CD4-positive, alpha-beta T cell treated with Interleukin-15 for 4 hours (primary cell): Measurements from ENCODE around the gene OR13A1.
"Not testable (repeated sequence)": the region's sequence is repeated elsewhere in the genome, so short reads cannot be mapped to it uniquely, and the experiment has no call there.

Experiments
- DNase-seq: peaks from one replicate; pipeline ENCODE4 v3.0.0-alpha.2; 2020; ENCODE audit warnings: low spot score

OR13A1 gene

DNA sequence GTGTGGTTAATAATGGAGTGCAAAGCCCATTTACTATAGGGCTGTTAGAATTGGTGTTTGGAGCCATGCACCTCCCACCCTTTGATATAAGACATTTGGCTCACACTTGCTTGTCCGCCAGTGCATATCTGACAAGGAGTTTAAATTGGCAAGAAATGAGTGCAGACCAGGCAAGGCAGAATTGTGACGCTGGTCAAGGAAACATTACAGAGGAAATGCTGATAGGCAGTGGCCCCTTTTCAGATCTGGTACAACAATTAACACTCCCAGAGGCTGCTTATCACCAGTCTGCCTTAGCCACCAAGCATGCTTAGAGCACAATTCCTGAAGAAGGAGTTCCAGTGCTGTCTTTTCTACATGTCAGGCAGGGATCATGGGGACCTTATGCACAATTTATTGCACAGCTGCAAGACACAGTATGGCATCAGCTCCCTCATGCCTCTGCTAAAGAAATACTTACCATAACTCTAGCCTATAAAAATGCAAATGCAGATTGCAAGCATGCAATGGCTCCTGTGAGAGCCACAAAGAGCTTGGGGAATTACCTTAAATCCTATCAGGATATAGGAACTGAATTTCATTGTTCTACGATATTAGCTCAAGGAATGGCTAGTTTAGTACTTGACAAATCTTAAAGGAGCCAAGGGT is 35.2 kb downstream of the OR13A1 start:
- DNase-seq, result no peak

DNA sequence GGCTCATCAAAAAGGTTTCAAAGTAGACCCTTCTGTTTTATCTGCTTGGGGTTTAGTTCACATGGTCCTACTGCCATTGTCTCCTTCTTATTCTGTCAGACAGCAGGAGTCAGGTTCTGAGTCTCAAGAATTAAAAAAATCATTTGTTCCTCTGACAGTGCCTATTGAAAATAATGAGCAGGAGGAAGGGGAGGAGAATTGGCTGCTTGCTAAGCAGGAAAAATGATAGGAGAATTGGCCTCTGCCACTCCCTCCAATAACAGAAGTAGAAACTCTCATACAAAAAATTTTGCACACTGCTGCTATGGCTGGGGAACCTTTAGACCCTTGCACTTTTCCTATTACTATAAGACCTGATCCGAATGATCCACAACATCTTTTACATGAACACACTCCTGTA is 35.7 kb downstream of the OR13A1 start:
- DNase-seq, result no peak

DNA sequence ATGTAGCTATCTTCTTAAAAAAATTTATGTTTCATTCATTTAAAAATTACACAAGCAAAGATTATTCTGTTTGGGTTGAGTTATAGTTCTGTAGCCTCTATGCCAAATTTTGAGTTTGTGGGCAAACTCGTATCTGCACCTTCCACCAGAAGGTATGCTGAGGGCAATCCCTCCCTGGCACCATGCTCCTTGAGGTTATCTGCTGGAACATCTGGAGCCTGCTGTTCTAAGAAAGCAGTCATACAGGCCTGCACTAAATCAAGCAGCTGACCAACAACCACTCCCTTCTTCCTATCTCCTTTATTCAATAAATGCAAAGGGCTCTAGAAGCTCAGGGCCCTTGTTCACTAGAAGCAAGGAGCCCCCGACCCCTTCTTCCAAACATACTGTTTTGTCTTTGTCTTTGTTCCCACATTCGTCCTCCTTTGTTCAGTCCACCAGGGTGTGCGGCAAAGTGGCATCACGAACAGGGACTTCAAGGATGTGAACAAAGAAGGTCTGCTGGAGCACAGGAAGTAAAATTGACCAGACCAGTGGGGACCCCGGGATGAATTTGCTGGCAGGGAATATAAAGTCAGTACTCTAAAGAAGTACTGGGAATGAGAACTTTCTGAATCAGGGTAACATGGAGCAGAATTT is 36.4 kb downstream of the OR13A1 start:
- no peak for DNase-seq

DNA sequence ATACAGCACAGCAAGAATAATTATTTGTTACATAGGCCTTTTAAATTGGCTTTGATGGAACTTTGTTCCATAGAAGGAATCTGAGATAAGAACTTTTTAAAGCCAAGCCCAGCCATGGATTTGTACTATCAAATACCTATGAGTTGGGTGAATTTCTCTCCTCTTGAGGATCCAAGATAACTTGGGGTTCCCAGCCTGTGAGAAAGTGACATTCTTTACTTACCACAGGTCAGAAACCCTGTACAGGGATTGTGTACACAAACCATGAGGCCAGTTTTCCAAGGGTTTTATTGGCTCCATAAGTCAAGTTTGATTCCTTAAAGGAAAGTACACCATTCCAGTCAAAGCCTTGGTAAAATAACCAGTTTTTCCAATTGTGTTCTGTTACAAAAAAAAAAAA is 39.3 kb downstream of the OR13A1 start:
- DNase-seq, result not testable (repeated sequence)

DNA sequence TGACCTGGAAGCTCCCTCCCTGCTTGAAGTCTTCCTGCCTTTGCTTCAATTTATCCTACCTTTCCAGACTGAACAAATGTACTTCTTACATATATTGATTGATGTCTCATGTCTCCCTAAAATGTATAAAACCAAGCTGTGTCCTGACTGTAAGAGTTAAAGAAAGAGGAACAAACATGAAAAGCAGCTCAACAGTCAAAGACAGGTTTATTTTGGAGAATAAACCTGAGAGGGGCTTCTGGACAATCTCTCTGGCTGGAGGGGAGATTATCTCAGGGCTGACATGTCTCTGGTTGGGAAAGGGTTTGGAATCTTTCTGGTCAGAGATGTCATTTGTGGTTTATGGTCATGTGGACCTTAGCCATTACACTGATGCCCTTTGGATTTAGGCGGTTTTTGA is 41.0 kb downstream of the OR13A1 start:
- no peak for DNase-seq

DNA sequence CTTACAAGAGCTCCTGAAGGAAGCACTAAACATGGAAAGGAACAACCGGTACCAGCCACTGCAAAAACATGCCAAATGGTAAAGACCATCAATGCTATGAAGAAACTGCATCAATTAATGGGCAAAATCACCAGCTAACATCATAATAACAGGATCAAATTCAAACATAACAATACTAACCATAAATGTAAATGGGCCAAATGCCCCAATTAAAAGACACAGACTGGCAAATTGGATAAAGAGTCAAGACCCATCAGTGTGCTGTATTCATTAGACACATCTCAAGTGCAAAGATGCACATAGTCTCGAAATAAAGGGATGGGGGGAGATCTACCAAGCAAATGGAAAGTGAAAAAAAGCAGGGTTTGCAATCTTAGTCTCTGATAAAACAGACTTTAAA is 47.6 kb downstream of the OR13A1 start:
- DNase-seq, result not testable (repeated sequence)

DNA sequence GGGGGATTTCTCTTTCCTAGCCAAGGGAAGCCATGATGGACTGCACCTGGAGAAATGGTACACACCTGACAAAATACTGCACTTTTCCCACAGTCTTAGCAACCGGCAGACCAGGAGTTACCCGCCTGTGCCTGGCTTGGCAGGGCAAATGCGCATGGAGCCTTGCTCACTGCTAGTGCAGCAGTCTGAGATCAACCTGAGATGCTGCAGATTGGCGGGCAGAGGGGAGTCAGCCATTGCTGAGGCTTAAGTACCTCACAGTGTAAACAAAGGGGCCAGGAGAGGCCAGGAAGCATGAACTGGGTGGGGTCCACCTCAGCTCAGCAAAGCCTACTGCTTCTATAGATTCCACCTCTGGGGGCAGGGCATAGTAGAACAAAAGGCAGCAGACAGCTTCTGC is 49.4 kb downstream of the OR13A1 start:
- DNase-seq, result no peak

DNA sequence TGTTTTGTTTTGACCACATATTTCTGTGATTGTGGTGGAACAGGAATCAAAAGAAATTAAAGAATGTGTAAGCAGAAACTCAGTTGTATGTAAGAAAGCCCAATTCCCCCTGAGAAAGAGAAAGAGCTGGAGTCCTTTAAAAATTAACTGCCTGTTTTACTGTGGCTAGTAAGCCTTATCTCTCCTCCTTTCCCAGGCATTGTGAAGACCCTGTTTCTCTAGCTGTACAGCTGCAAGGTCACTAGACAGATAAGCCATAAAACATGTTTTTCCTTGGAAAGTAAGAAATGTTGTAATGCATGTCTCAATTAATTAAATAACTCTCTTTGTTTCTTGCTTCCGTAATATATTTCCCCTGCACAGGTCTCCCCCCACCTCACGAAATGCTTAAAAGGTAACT is 53.5 kb downstream of the OR13A1 start:
- DNase-seq, result no peak

DNA sequence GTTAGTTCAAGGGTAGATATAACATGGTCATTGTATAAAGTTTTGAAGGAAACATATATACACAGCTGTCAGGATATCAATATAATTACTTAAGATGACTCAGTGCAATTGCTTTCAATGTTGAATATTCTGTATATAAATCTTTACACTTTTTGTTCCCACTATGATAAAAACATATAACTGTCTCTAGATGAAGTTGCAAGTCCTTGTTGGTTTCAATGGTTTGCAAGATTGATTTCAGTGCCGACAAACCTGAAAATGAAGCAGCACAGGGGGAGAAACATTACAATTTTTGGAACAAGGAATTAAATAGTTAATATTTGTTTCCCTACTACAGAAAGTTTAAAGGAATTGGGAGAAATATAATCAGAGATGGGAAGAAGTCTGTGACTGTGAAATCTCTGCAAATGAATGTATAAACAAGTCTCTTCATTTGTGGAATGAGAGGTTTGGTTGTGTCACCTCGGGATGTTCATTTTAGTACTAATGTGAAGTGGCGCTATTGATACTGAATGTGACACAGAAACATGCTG is 54.1 kb downstream of the OR13A1 start:
- no peak for DNase-seq

DNA sequence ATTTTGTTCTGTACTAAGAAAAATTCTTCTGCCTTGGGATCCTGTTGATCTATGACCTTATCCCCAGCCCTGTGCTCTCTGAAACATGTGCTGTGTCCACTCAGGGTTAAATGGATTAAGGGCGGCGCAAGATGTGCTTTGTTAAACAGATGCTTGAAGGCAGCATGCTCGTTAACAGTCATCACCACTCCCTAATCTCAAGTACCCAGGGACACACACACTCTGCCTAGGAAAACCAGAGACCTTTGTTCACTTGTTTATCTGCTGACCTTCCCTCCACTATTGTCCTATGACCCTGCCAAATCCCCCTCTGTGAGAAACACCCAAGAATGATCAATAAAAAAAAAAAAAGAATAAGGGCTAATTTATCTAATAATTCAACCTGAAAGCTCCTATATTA is 54.8 kb downstream of the OR13A1 start:
- not testable (repeated sequence) for DNase-seq

DNA sequence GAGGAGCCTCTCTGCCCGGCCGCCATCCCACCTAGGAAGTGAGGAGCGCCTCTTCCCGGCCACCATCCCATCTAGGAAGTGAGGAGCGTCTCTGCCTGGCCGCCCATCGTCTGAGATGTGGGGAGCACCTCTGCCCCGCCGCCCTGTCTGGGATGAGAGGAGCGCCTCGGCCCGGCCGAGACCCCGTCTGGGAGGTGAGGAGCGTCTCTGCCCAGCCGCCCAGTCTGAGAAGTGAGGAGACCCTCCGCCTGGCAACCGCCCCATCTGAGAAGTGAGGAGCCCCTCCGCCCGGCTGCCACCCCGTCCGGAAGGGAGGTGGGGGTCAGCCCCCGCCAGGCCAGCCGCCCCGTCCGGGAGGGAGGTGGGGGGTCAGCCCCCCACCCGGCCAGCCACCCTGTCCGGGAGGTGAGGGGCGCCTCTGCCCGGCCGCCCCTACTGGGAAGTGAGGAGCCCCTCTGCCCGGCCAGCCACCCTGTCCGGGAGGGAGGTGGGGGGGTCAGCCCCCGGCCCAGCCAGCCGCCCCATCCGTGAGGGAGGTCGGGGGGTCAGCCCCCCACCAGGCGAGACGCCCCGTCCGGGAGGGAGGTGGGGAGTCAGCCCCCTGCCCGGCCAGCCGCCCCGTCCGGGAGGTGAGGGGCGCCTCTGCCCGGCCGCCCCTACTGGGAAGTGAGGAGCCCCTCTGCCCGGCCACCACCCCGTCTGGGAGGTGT is 55.5 kb downstream of the OR13A1 start:
- not testable (repeated sequence) for DNase-seq

DNA sequence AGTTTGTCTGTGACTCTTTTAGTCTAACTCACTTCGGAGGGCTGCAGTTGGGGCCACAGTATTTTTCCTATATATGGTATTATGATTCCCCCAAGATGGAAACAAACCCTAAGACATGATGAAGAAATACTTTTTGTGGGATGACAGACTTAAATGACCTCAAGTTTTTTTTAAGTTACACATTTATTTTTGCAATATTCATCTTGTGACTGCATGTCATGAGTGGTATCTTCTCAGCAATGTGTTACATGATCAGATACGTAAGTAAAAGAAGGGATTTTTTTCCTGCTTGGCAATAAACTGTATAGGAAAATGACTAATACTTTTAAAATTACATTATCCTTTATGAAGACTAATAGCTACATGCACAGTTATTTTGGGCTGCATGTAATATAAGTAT is 57.8 kb downstream of the OR13A1 start:
- DNase-seq, result no peak

DNA sequence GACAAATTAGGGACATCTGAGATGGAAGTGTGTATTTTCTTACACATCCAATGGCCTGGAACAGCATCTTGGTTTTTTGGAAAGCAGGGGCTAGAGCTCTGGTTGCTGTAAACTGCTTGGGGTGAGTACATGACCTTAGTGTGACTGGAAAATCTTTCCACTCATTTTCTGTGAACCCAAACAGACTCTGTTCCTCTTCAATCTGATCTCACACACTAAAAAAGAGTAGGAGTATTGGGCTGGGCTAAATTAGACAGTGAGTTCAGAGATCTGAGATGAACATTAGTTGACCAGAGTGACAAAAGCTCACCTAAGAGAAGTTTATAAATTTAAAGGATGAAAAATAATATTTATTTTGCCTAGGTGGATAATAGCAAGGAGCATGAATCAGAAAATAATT is 59.2 kb downstream of the OR13A1 start:
- DNase-seq, result no peak

DNA sequence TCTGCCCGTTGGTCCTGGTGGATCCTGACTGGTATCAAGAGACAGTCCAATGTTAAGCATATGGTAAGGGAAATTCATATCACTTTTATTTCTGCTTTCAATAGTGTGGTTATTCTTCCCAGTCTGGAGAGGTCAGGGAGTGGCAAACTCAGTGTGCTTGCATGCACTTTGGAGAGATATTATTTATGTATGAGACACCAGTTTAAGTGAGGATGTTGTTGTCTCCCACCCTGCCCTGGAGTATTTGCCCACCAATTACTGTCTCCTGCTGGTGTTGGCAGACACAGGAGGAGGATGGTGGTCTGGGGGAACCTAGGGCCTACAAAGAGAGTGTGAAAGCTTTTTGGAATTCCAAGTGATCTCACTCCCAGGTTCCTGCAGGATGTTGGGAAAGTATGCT is 59.7 kb downstream of the OR13A1 start:
- no peak for DNase-seq

DNA sequence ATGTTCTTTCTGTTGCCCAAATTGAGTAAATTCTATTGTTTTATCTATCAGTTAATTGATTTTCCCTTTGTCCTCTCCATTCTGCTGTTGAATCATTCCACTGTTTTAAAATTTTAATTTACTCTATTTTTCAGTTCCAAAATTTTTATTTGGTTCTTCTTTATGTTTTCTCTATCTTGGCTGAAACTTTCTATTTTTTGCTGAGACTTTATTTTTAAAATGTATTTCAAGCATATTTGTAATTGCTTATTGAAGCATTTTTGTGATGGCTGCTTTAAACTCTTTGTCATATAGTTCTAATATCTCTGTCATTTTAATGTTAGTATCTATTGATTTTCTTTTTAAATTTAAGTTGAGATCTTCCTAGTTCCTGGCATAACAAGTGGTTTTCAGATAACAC is 60.5 kb downstream of the OR13A1 start:
- DNase-seq, result no peak

DNA sequence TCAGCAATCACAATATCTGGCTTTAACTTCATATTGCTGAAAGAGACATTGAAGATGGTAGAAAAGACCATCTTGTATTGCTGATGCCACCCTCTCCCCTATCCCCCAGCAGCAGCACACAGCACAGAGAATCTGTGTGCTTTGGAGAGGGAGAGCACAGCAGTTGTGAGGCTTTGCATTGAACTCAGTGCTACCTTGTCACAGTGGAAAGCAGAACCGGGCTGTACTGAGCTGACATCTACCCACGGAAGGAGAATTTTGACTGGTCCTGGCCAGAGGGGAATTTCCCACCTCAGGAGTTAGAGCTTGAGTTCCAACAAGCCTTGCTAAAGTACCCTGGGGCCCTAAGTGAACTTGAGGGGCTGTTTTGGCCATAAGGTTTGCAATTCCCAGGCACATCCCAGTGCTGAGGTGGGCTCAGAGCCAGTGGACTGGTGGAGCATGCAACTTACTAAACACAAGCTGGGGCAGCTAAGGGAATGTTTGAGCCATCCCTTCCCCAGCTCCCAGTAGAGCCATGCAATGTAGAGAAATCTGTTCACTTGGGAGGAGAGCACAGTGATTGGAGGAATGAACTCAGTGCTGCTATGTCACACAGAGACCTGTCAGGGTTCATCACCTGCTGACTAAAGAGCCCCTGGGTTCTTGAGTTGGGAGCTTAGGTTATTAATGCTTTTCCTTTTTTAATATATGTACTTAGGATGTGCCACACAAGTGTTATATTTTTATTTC is 62.1 kb downstream of the OR13A1 start:
- no peak for DNase-seq
